HG03139 (cell line): ENCODE measurements around the gene LIMCH1.
"Not testable (repeated sequence)": the region's sequence is repeated elsewhere in the genome, so short reads cannot be mapped to it uniquely, and the experiment has no call there.

Experiments
- ATAC-seq: cut with Tn5 transposase; IDR thresholded peaks from one replicate; pipeline ENCODE4 v1.9.1; 2021; ENCODE audit not compliant: unreplicated experiment

The LIMCH1 gene

GRCh38 chr4:41668024-41668423 is 130.1 kb downstream of the LIMCH1 start:
- ATAC-seq: no peak

- no peak for ATAC-seq
Measured at GRCh38 chr4:41670530-41670929, 132.6 kb downstream of the LIMCH1 start.

GRCh38 chr4:41670982-41671381 is 133.0 kb downstream of the LIMCH1 start:
- ATAC-seq: no peak

GRCh38 chr4:41678086-41678816 is 140.3 kb downstream of the LIMCH1 start:
- ATAC-seq: no peak

GRCh38 chr4:41678951-41679350 is 141.0 kb downstream of the LIMCH1 start:
- ATAC-seq: no peak

- ATAC-seq: no peak
Measured at GRCh38 chr4:41679991-41680390, 142.0 kb downstream of the LIMCH1 start.

- ATAC-seq: no peak
Measured at GRCh38 chr4:41681054-41681453, 143.1 kb downstream of the LIMCH1 start.

GRCh38 chr4:41683326-41683725 is 145.4 kb downstream of the LIMCH1 start:
- ATAC-seq: no peak

GRCh38 chr4:41686893-41687292 is 148.9 kb downstream of the LIMCH1 start:
- no peak for ATAC-seq

GRCh38 chr4:41687971-41688370 is 150.0 kb downstream of the LIMCH1 start:
- ATAC-seq: no peak

GRCh38 chr4:41692717-41693345 is 154.9 kb downstream of the LIMCH1 start:
- peak; percentile 80 for ATAC-seq

- no peak for ATAC-seq
Measured at GRCh38 chr4:41693629-41694028, 155.7 kb downstream of the LIMCH1 start.

- ATAC-seq: no peak
Measured at GRCh38 chr4:41696131-41696530, 158.2 kb downstream of the LIMCH1 start.

- ATAC-seq: no peak
Measured at GRCh38 chr4:41696763-41697162, 158.8 kb downstream of the LIMCH1 start.

- ATAC-seq: no peak
Measured at GRCh38 chr4:41701983-41702382, 164.0 kb downstream of the LIMCH1 start.

- no peak for ATAC-seq
Measured at GRCh38 chr4:41702770-41703169, 164.8 kb downstream of the LIMCH1 start.

- ATAC-seq: no peak
Measured at GRCh38 chr4:41703785-41704184, 165.8 kb downstream of the LIMCH1 start.

- no peak for ATAC-seq
Measured at GRCh38 chr4:41709844-41710481, 172.0 kb downstream of the LIMCH1 start.

- ATAC-seq: not testable (repeated sequence)
Measured at GRCh38 chr4:41711654-41712053, 173.7 kb downstream of the LIMCH1 start.

- no peak for ATAC-seq
Measured at GRCh38 chr4:41712425-41712824, 174.5 kb downstream of the LIMCH1 start.

- no peak for ATAC-seq
Measured at GRCh38 chr4:41713768-41714167, 175.8 kb downstream of the LIMCH1 start.

- ATAC-seq: no peak
Measured at GRCh38 chr4:41714364-41715000, 176.5 kb downstream of the LIMCH1 start.
